Activated naive CD4-positive, alpha-beta T cell treated with anti-CD3 and anti-CD28 coated beads, Interleukin-2, amount 50 U/mL, for 72 hours (primary cell): ENCODE data around the gene FRRS1. TPM values are rescaled to one million over a fixed set of nuclear protein-coding genes. Genes with fewer than 3 reads are reported as not detected.

Experiments
- ATAC-seq, 2 donors: fragments of 150-1000 bp; cut with Tn5 transposase; 2 replicates each; pipeline ENCODE4 v1.10.0; 2021; ENCODE audit warnings: mild to moderate bottlenecking in 2 of 2, moderate library complexity in 2 of 2
- DNase-seq, 2 donors: peaks; one replicate each; pipeline ENCODE4 v3.0.0; 2021 to 2022; ENCODE audit warnings: low spot score in 2 of 2
- H3K27ac Mint-ChIP-seq, 2 donors: one replicate each; pipeline ENCODE4 v1.8.0; 2022; ENCODE audit warnings: mild to moderate bottlenecking in 2 of 2, mixed read lengths in 2 of 2
- H3K36me3 Mint-ChIP-seq, 2 donors: one replicate each; pipeline ENCODE4 v1.8.0; 2022; ENCODE audit warnings: mixed read lengths in 2 of 2
- H3K9me3 Mint-ChIP-seq, 2 donors: one replicate each; pipeline ENCODE4 v1.8.0; 2022; ENCODE audit warnings: mixed read lengths in 2 of 2
- total RNA-seq, 2 donors: library from RNA; stranded (reverse); gene quantifications; one replicate each; pipeline ENCODE4 v1.2.3, GENCODE V29; 2022

FRRS1 gene
- total RNA-seq, 2 donors from 2014 or later: 1.5 to 3.3 TPM

- H3K36me3 Mint-ChIP-seq: no peaks in the 10 kb centered on the region
- DNase-seq (no peak), ATAC-seq (no peak)
- no peak overlapping the region for H3K27ac Mint-ChIP-seq
- H3K9me3 Mint-ChIP-seq: no peaks in the 10 kb centered on the region
These were observed 49.4 kb downstream of the FRRS1 start for GRCh38 chr1:99717005-99717404.

DNA sequence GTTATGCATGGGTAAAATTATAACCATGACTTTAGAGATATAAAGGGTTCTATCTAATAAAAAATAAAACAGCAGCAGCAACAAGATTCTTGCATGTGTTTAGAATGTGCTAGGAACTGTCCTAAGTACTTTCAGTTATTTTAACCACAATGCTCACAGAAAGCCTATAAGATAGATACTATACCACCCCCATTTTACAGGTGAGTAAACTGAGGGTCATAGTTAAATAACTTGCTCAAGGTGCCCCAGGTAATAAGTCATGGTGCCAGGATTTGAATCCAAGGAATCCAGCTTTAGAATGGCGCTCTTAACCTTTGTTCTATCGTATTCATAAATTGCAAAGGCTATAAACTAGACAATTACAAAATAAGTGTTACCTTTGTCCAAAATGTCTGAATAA lies 53.4 kb downstream of the FRRS1 start:
- Mint-ChIP-seq H3K9me3 (no peaks in the 10 kb centered on the region), H3K27ac (no peak overlapping the region), H3K36me3 (no peaks in the 10 kb centered on the region)
- DNase-seq: no peak
- ATAC-seq: no peak

- ATAC-seq: no peak
- H3K27ac Mint-ChIP-seq: no peak overlapping the region
These were observed 55.4 kb downstream of the FRRS1 start for GRCh38 chr1:99710994-99711393.

GRCh38 chr1:99707535-99708142 lies 58.8 kb downstream of the FRRS1 start:
- H3K27ac Mint-ChIP-seq: no peak overlapping the region
- no peaks in the 10 kb centered on the region for H3K36me3 Mint-ChIP-seq
- ATAC-seq (peak in 1 of 2 donors; percentile 43), DNase-seq (peak in 1 of 2 donors; percentile 61)
- H3K9me3 Mint-ChIP-seq: no peaks in the 10 kb centered on the region

More at GRCh38 chr1:99710994-99711393, 55.4 kb downstream of the FRRS1 start:
- no peaks in the 10 kb centered on the region for H3K36me3 Mint-ChIP-seq
- DNase-seq: no peak
- no peaks in the 10 kb centered on the region for H3K9me3 Mint-ChIP-seq

- ATAC-seq: no peak
- Mint-ChIP-seq H3K9me3 (no peaks in the 10 kb centered on the region), H3K36me3 (no peaks in the 10 kb centered on the region), H3K27ac (no peak overlapping the region)
- no peak for DNase-seq
These were observed 61.0 kb downstream of the FRRS1 start for GRCh38 chr1:99705385-99705784.

DNA sequence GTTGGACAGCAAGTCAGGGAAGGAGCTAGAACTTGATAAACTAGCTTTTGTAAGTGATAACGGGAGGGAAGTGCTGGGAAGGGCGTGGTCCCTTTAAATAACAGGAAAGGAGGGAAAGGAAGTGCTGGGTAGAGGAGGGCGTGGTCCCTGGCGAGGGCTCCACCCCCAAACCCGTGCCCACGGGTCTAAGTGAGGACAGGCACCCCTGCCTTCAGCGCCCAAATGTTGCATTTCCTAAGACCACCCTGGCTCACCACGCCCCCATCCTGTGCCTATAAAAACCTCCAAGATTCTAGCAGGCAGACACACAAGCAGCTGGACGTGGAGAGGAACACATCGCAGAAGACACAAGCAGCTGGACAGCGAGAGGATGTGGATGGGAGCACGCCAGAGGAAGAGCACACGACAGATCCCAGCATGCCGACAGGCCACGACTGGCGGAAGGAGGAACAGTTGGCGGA lies 62.0 kb downstream of the FRRS1 start:
- ATAC-seq: no peak
- DNase-seq: no peak
- Mint-ChIP-seq H3K36me3 (no peaks in the 10 kb centered on the region), H3K9me3 (no peaks in the 10 kb centered on the region), H3K27ac (peak overlapping the region in 1 of 2 donors; percentile 46)

GRCh38 chr1:99702221-99702620 lies 64.2 kb downstream of the FRRS1 start:
- no peak overlapping the region for H3K27ac Mint-ChIP-seq
- DNase-seq (no peak), ATAC-seq (no peak)
- H3K36me3 Mint-ChIP-seq: no peaks in the 10 kb centered on the region
- no peaks in the 10 kb centered on the region for H3K9me3 Mint-ChIP-seq

GRCh38 chr1:99700020-99700419 lies 66.4 kb downstream of the FRRS1 start:
- ATAC-seq (no peak), DNase-seq (no peak)
- no peak overlapping the region for H3K27ac Mint-ChIP-seq
- no peaks in the 10 kb centered on the region for H3K36me3 Mint-ChIP-seq
- H3K9me3 Mint-ChIP-seq: no peaks in the 10 kb centered on the region

GRCh38 chr1:99697580-99697979 lies 68.9 kb downstream of the FRRS1 start:
- Mint-ChIP-seq H3K9me3 (no peaks in the 10 kb centered on the region), H3K36me3 (no peaks in the 10 kb centered on the region), H3K27ac (no peak overlapping the region)
- no peak for DNase-seq
- ATAC-seq: no peak

DNA sequence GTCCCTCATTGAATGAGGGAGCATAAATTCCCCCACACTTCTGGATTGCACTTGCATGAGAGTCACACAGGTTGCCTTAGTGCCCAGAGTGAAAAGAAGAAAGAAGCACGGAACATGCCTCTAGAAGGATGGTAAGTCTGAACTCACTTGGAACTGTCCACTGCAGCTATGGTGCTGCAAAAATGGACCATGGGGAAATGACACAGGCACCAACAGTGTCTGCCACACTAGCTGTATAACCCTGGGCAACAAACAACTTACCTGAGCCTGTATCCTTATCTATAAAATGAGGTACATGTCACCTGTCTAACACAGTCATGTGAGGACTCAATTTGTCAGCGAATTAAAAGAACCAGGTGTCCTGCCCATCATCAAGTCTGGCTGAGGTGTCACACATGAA lies 69.8 kb downstream of the FRRS1 start:
- H3K9me3 Mint-ChIP-seq: no peaks in the 10 kb centered on the region
- H3K27ac Mint-ChIP-seq: no peak overlapping the region
- ATAC-seq (no peak), DNase-seq (no peak)
- no peaks in the 10 kb centered on the region for H3K36me3 Mint-ChIP-seq

DNA sequence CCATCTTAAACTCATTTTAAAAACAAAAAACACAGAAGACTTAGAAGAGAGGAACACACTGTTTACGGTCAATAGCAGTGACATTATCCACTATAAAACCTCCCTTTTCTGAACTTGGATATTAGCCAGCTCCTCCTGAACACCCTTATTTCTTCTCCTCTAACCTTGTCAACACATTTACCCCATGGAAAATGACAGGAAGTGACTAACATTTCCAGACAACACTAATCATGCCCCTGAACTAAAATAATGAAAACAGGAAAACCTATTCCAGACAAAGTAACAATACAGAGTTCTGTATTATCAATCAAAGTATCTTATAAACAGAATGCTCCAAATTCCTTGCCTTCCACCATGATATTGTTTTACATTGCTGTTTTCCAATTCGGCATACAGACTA lies 75.3 kb downstream of the FRRS1 start:
- H3K27ac Mint-ChIP-seq: no peak overlapping the region
- DNase-seq (no peak), ATAC-seq (no peak)
- H3K36me3 Mint-ChIP-seq: no peaks in the 10 kb centered on the region
- no peaks in the 10 kb centered on the region for H3K9me3 Mint-ChIP-seq

DNA sequence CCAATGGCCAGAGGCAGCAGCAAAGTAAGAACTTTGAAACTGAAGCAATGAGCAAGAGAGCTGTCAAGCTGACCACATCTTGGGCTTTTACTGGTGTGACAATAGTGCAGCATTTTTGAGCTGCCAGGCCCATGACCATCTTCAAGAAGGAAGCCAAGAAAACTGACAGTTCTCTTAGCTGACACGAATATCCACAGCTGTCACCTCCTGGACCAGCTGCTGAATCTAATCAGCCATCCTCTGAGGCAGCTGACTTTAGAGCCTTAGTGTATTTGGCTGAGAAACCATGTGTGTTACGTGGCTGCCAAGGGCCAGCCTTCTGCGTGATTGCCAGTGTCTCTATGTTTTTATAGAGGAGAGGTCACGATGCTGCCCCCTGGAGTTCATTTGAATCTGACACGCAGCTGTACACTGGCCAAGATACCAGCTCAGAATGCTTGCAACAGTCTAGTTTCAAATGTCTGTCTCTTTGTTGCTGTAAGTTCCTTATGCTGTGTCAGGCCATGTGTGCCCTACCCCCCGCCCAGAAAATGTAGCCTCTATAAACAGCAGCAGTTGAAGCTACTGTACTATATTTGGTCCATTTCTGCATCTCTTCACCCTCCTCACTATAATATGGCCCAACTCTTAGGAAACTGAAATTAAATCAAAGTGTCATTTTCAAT lies 80.8 kb downstream of the FRRS1 start:
- ATAC-seq: peak; percentile 49 to 78
- Mint-ChIP-seq H3K36me3 (no peaks in the 10 kb centered on the region), H3K9me3 (no peaks in the 10 kb centered on the region), H3K27ac (no peak overlapping the region)
- peak in 1 of 2 donors; percentile 49 for DNase-seq

DNA sequence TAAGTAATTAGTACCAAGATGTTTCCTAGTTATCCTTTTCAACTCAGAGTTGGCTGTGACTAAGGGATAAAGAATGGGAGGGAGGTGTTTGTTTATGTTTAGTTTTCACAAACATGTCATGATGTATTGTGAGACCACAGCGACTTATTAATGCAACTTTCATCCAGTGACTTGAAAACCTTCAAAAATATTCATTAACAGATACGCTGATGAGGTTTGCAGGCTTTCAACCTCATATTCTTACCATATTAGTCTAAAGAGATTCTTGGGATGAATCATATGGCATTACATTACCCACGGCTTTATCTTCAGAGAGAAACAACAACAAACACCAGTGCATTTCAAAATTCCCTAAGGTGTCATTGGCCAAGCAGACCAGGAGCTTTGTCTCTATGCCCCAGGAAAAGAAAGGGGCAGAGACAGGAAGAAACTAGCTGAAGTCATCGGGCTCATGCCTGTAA lies 84.1 kb downstream of the FRRS1 start:
- ATAC-seq (no peak), DNase-seq (no peak)
- no peak overlapping the region for H3K27ac Mint-ChIP-seq
- no peaks in the 10 kb centered on the region for H3K9me3 Mint-ChIP-seq
- no peaks in the 10 kb centered on the region for H3K36me3 Mint-ChIP-seq

DNA sequence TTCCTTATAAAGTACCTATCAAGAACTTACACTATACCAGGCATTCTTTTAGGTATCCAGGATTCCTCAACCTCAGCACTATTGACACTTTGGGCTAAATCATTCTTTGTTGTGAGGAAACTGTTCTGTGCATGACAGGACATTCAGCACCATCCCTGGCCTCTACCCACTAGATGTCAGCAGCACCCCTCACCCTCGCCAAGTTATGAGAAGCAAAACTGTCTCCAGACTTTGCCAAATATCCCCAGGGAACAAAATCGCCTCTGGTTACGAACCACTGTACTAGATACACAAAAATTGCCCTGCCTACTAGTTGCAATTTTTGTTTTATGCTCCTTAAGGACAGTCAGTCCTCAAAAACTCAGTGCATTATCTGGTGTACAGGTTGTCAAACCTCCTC lies 84.9 kb downstream of the FRRS1 start:
- DNase-seq: no peak
- H3K9me3 Mint-ChIP-seq: no peaks in the 10 kb centered on the region
- H3K27ac Mint-ChIP-seq: no peak overlapping the region
- H3K36me3 Mint-ChIP-seq: no peaks in the 10 kb centered on the region
- ATAC-seq: no peak

GRCh38 chr1:99680270-99680669 lies 86.2 kb downstream of the FRRS1 start:
- H3K9me3 Mint-ChIP-seq: no peaks in the 10 kb centered on the region
- no peaks in the 10 kb centered on the region for H3K36me3 Mint-ChIP-seq
- no peak overlapping the region for H3K27ac Mint-ChIP-seq
- DNase-seq: no peak
- no peak for ATAC-seq

GRCh38 chr1:99677416-99677815 lies 89.0 kb downstream of the FRRS1 start:
- DNase-seq (no peak), ATAC-seq (no peak)
- H3K36me3 Mint-ChIP-seq: no peaks in the 10 kb centered on the region
- no peak overlapping the region for H3K27ac Mint-ChIP-seq
- no peaks in the 10 kb centered on the region for H3K9me3 Mint-ChIP-seq

GRCh38 chr1:99676876-99677275 lies 89.6 kb downstream of the FRRS1 start:
- H3K36me3 Mint-ChIP-seq: no peaks in the 10 kb centered on the region
- DNase-seq: no peak
- ATAC-seq: no peak
- H3K9me3 Mint-ChIP-seq: no peaks in the 10 kb centered on the region
- no peak overlapping the region for H3K27ac Mint-ChIP-seq

DNA sequence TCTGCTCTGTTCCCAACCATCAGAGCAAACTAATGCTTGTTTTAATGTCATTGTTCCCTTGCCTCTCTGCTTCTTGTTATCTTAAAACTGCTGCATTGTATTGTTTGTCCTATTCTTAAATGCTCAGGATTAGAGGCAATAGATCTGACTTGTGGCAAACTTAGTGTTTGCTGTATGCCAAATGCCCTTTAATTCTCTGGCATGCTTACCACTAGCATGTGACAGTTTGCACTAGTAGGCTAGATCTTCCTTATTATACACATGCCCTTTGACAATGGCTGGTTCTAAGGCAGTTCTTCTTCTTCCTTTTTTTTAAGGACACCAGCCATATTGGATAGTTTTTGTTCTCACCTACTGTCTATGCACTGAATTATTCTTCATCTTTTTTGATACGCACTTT lies 90.4 kb downstream of the FRRS1 start:
- Mint-ChIP-seq H3K9me3 (no peaks in the 10 kb centered on the region), H3K36me3 (no peaks in the 10 kb centered on the region), H3K27ac (no peak overlapping the region)
- DNase-seq: no peak
- ATAC-seq: no peak
